NCI-H2227 (cell line): ENCODE data around the gene NBAS.

Experiments used
- DNase-seq: peaks from one replicate; lab custom pipeline; 2025; ENCODE audit not compliant: unreplicated experiment; lab: John Stamatoyannopoulos, UW

The NBAS gene

DNA sequence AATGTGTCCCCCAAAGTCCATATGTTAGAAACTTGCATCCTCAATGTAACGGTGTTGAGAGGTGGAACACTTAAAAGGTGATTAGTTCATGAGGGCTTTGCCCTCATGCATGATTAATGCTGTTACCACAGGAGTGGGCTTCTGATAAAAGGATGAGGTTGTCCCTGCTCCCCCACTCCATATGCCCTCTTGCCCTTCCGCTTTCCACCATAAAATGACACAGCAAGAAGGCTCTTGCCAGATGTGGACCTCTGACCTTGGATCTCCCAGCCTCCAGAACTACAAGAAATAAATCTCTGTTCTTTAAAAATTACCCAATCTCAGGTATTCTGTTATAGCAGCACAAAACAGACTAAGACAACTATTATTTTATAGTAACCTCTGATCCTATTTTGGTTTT is 412.1 kb downstream of the NBAS start:
- no peak for DNase-seq

DNA sequence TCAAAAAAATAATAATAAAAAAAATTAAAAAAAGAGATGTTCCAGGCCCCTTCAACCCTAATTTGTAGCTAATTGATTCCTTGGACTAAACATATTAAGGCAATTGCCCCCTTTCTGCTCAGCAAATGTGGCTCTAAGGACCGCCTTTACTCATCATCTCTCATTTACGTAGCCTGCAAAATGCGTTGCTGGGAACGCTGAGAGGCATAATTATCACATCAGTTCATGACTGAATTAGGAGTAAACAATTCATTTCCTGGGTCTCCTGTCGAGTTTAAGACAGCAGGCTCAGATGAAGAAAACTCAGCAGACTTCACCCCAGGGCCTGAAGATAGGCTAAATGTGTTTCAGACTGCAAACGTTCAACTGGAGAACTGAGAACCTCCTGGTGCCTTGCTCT is 413.5 kb downstream of the NBAS start:
- no peak for DNase-seq

DNA sequence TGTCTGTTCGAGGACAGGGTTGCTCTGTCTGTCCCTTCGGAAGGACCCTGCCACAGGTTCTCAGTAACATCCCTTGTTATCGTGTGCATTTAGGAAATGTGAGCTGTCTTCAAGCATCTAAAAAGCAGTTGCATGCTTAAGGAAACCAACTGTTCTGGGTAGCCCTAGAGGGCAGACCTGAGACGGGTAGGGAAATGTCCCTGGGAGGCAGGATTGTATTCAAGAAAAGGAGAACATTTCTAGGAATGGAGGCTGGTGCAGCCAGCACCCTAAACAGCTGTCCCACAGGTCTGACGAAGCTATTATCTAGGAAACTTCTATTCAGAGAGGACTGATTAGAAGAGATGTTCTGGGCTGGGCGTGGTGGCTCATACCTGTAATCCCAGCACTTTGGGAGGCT is 414.2 kb downstream of the NBAS start:
- DNase-seq, result no peak

DNA sequence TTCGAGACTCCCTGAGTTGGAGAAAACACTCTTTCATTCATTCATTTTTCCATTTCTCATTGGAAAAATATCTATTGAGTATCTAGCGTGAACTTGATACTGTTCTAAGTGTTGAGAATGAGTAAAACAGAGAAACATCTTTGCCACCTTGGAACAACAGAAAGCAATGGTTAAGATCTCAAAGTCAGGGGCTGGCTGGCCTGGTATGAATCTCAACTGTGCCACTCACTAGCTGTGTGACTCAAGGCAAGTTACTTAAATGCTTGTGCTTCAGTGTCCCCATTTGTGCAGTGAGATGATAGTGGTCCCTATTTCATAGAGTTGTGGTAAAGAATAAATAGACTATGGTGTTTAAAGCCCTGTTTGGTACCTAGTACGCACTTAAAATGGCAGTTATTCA is 415.2 kb downstream of the NBAS start:
- DNase-seq, result no peak

DNA sequence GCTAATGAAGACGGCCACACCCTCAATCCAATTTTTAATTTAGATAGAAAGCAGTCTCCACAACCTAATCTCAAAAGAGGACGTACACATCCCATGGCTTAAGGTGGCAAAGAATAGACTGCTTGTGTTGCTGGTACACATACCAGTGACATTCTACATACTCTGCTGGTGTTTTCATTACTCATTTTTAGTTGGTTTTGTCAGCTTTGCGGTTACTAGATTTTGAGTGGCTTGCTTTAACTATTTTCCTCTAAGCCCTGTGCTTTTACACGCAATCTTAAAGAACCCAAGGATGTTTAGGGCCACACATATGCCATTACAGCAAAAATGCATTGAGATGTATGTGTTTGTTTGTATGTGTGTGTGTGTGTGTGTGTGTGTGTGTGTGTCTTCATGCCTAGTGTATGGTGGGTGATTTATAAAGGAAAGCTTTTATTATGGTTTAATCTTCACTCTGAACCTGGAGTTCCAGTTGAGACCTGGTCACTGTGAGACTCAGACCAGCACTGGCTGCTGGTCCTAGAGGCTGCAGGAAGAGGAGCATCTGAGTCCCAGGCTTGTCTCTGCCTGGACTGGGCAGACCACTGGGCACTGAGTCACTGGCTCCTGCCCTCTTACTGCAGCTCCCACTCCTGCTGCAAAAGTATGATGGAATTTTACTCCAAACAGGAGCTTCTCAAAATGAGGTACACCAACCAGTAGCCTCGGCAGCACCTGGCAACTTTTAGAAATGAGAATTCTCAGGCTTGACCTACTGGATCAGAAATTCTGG is 415.9 kb downstream of the NBAS start:
- DNase-seq, result no peak

DNA sequence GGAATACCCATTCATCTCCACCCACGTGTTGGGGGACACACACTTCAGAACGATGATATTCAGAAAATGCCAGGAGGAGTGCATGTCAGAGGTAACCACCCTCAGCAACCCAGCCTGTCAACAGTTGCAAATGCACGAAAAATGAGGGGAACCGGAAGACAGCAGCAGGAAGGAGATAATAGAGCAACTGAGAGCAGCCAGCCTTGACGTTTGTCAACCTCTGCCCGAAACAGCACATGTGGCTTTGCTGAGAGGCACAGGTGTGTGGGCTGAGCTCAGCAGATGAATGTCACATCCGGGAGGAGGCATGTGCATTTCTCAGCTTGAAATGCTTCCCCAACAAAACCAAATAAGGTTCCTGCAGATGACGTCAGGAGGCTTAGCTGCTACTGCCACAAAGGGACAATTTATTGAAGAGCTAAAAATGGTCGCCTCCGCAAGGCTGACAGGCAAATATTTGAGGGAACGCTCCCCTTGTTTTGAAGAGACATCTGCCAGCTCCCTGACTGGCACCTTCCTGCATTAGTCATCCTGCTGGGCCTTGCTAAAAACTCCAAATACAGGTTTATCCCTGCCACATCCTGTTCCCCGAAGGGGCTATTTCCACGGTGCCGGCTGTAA is 419.0 kb downstream of the NBAS start:
- DNase-seq, result no peak

DNA sequence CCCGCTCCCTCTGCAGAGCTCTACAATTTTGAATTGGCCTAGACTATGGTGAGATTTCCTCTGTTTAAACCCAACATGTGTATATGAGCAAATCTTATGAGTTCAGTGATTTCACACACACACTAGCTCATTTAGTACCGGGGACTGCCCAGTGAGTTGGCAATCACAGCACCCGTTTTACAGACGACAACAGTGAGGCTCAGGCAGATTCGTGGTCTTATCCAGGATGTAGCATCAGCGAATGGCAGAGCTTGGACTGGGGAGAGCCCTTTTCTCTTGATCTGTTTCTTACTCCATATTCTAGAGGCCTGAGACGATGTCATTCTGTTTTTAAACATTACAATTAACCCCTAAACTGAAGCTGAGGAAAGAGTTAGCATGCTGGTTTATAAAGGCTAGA is 419.9 kb downstream of the NBAS start:
- DNase-seq, result no peak

DNA sequence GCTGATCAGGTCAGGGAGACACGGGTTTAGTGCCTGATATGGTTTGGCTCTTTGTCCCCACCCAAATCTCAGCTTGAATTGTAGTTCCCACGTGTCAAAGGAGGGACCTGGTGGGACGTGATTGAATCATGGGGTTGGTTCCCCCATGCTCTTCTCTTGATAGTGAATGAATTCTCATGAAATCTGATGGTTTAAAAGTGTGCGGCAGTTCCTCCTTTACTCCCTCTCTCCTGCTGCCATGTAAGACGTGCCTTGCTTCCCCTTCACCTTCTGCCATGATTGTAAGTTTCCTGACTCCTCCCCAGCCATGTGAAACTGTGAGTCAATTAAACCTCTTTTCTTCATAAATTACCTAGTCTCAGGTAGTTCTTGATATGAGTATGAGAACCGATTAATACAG is 424.5 kb downstream of the NBAS start:
- no peak for DNase-seq

DNA sequence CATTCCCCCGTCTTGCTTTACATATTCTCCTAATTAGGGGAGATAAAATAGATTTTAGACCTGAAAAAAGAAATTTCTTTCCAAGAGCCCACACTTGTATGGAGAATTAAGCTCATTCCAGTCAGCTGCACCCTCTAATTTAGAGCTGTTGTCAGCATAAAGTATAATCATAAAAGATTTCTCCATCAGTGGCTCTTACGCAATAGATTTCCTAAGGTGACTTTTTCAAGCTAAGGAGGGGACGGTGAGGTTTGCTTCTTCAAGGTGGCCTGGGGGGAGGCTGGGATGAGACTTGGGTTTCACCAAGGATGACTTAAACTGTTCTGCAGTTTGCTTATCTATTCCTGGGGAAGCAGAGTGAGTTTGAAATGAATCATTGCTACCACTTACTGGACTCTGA is 426.2 kb downstream of the NBAS start:
- DNase-seq, result no peak

DNA sequence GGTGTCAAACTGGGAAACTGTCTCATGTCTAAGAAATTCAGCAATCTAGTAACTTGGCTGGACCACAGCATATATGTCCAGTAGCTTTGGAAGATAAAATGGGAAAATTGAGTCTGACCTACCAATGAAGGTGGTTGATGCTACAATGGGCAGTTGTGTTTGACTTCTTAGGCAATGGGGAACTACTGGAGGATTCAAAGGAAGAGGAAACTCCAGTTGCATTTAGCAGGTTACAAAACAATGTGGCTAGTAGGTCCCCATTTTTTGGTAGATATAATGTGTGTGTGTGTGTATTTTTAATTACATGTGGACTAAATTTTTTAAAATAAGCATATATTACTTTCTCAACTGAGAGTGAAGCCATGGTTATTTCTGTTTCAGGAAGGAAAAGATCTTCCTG is 427.7 kb downstream of the NBAS start:
- DNase-seq, result no peak

DNA sequence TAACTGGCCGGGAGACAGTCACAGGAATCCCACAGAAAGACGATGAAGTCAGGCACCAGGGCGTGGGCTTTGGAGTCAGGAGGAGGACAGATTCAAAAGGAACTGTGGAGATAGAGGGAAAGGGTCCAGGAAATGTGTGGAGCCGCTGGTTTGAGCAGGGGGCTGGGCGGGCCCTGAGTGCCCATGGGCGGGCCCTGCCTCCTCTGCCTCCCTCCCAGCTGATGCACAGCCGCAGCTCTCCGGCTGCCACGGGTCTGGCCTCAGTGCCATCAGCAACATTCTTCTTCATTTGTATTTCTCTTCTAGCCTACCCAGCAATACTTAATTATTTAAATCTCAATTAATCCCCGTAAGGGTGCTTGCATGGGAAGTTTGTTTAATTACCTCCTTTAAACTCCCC is 432.3 kb downstream of the NBAS start:
- no peak for DNase-seq

DNA sequence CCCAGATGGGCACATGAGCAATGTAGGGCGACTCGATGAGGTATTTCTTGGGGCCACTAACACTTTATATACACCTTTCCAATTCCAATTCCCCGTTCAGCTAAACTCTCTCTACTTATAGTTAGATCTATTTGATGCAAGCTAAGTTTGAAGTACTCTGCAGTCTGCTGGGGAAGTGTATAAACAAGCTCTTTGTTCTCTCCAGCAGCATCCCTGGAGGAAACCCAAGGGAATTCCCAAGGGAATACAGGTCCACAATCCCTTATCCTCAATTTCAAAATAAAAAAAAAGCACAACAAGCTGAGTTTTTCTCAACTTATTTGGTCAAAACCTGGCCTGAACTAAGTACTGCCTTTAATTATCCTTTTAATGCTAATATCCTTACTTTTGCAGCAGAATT is 433.3 kb downstream of the NBAS start:
- no peak for DNase-seq

DNA sequence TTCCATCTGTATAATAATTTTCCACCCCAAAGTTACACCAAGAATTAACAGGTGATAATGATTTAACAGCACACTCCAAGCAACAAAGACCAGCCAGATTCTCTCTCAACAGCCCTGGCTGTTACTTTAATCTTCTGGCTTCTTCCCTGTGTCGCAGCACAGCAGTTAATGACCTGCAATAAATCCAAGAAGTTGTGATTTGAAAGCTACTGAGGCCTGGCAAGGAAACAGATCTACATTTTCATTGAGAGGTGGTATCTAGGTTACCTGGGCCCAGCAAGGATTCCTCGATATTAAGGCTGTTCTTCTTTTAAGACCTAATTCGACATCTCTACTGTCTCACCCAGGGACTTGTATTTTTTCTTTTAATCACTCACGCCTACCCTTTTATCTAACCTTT is 433.8 kb downstream of the NBAS start:
- DNase-seq, result peak; percentile 13

DNA sequence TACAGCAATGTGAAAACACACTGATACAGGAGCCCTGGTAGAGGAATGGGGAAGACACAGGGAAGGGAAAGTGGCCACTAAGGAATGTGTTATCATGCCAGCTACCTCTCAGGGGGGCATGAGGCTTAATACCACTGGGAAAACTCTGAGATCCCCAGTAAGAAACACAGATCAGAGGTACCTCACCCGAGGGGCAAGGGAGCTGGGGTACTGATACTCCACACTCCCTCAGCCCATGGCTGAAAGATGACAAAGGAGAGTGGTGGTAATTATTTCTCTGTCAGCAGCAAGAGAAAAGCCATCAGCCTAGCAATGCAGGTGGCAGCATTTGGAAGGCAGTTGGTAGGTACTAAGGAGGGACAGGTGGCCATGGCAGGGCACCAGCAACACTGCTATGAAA is 434.8 kb downstream of the NBAS start:
- DNase-seq, result no peak

DNA sequence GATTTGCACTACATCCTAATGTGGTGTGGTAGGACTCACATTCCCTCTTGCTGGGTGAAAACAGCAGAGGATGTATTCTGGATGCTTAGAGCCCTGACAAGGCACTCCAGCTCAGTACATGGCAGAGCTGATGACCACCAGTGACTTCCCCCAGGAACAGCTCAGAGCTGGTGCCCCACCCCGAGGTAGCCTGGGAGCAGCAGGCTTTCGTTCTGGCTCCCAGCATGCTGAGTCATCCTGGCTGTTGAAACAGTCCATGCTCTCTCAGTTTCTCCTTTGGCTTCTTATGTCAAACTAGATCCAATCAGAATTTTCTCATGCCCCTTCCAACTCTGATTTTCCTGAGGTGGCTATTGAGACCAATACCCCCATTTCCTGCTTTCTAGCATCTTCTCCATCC is 438.2 kb downstream of the NBAS start:
- DNase-seq, result no peak

DNA sequence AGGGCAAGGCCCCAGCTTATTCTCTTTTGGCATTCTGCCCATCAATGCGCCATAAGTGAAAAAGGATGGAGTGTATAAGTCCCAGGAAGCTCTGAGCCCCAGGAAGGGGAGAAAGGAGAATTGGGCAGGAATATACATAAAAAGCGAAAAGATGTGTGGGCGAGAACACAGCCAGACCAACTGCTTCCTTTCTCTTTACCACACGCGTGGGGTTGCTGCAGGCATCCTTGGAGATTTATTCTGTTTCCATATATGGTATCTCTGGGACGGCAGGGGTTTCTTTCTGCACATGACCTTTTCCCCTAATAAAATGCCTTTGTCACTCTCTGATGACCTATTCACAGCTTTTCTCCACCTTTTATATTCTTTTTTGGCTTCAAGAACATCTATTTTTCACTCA is 440.5 kb downstream of the NBAS start:
- DNase-seq, result no peak

DNA sequence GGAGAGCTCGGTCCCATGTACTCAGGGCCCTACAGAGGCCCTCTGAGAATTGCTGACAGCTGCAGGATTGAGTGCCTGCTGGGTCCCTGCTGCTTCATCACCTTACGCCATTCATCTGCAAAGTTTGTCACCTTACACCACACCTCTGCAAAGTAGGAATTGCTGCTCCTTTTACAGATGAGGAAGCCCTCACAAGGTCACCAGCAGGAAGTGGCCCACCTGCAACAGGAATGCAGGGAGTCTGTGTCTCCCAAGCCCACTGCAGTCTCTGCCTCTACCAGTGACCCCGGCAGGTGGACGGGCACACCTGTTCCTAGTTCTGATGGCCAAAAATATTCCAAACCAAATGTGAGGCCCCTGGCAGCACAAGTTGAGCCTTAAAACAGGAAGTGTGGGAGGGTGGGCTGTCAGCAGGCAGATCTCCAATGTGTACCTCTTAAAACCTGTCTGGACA is 441.4 kb downstream of the NBAS start:
- no peak for DNase-seq

DNA sequence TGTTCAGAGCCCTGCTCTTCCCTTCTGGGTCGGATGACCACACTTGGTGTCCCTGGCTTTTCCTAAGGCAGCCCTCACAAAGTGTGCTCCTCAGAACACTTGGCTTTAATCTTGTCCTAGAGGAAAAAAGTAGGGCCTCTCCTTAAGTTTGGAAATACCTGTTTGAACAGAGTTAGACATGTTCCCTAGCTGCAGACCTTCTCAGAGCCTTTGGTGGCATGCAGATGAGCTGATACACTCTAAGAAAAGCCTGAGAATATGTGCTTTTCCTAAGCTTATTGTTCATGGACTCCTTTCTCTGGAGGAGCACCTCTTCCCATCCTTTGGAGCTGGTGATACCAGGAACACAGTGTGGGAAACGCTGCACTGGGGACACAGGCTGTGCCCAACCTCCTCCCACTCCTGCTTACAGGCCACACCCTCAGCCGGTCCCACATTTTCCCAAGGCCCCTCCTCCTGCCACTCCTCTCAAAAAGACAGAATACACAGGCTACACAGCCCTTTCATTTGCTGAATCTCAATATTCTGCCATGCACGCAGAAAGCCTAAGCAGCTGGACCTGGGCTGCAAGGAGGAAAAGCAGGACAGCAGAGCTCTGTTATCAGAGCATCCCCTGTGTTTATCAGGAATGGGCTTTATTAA is 443.6 kb downstream of the NBAS start:
- DNase-seq, result no peak
